Endothelial cell of umbilical vein (primary cell): ENCODE results near the gene CHSY1. TPM values are rescaled to one million over a fixed set of nuclear protein-coding genes. Genes with fewer than 3 reads are reported as not detected.

Experiments used
- BruUV-seq: library from RNA; stranded (reverse); fragments of 400-500 nt; replicated peaks from 2 replicates; lab custom pipeline; 2021; lab: Mats Ljungman, UMichigan
- CTCF ChIA-PET: fragments of 300-600, 350-600 bp; sonication (Branson Sonifier 250); formaldehyde crosslinking; loops from one replicate; lab custom pipeline; 2021; ENCODE audit warnings: antibody characterized with exemption, inconsistent platforms; lab: Charles Lee
- POLR2A ChIA-PET: fragments of 300-600, 350-600 bp; sonication (Branson Sonifier 250); formaldehyde crosslinking; loops from one replicate; lab custom pipeline; 2021; ENCODE audit warnings: antibody characterized with exemption, inconsistent platforms; lab: Charles Lee
- DNase-seq: peaks from one replicate; pipeline ENCODE4 v3.0.0-alpha.2; 2011; ENCODE audit warnings: low read depth, low spot score
- FAIRE-seq: peaks from 2 replicates; lab custom pipeline; 2011; peaks lifted over from hg19 to GRCh38; lab: Jason Lieb, UNC
- H2AFZ ChIP-seq: 2 replicates; pipeline ENCODE4 v1.6.0; 2012; ENCODE audit warnings: low read depth, low read length, control low read depth, inconsistent platforms
- H3K27ac ChIP-seq: 2 replicates; pipeline ENCODE4 v1.5.1; 2011; ENCODE audit warnings: low read depth, mild to moderate bottlenecking, control low read depth, low read length, moderate library complexity; ENCODE audit not compliant: insufficient read depth
- H3K27me3 ChIP-seq, 2 experiments: 2 replicates each; pipeline versions ENCODE4 v1.6.0 to v1.6.1; 2011; ENCODE audit warnings: low read length in 2 of 2, mixed read lengths in 1 of 2; ENCODE audit not compliant: control insufficient read depth in 2 of 2, insufficient read depth in 2 of 2
- H3K36me3 ChIP-seq, 2 experiments: 2 replicates in 1 of 2; 3 replicates in 1 of 2; pipeline ENCODE4 v1.5.1; 2011; ENCODE audit warnings: low read length in 2 of 2, mild to moderate bottlenecking in 1 of 2, moderate library complexity in 1 of 2; ENCODE audit not compliant: control insufficient read depth in 2 of 2, insufficient read depth in 2 of 2; ENCODE audit errors: extremely low read depth in 1 of 2
- H3K4me1 ChIP-seq: 3 replicates; pipeline ENCODE4 v1.5.1; 2011; ENCODE audit warnings: mild to moderate bottlenecking, low read length; ENCODE audit not compliant: control insufficient read depth, insufficient read depth; ENCODE audit errors: extremely low read depth
- H3K4me2 ChIP-seq: 2 replicates; pipeline ENCODE4 v1.6.1; 2011; ENCODE audit warnings: low read length, control low read depth, mixed read lengths; ENCODE audit not compliant: insufficient read depth
- H3K4me3 ChIP-seq, 3 experiments: fragments of 200-600 bp in 1 of 3; sonication (generic), shearing (Covaris generic) in 1 of 3; replicated peaks in 1 of 3; 2 replicates each; pipeline ENCODE4 v1.5.1; 2011 to 2016; ENCODE audit warnings: control low read depth in 3 of 3, low read length in 3 of 3, mild to moderate bottlenecking in 2 of 3, inconsistent platforms in 1 of 3, low read depth in 1 of 3, moderate library complexity in 1 of 3; ENCODE audit not compliant: insufficient read depth in 1 of 3
- H3K79me2 ChIP-seq: 2 replicates; pipeline ENCODE4 v1.6.0; 2012; ENCODE audit warnings: low read length, inconsistent platforms; ENCODE audit not compliant: control insufficient read depth, insufficient read depth
- H3K9ac ChIP-seq: replicated peaks from 2 replicates; pipeline ENCODE3; 2011; ENCODE audit warnings: low read length, control low read depth; ENCODE audit not compliant: insufficient read depth; ENCODE audit errors: extremely low read depth
- H3K9me1 ChIP-seq: replicated peaks from 3 replicates; pipeline ENCODE4 v1.6.0; 2011; ENCODE audit warnings: mild to moderate bottlenecking, low read length; ENCODE audit not compliant: control insufficient read depth, insufficient read depth; ENCODE audit errors: extremely low read depth
- H3K9me3 ChIP-seq: replicated peaks from 2 replicates; pipeline ENCODE4 v1.5.1; 2012; ENCODE audit warnings: low read length, inconsistent platforms; ENCODE audit not compliant: control insufficient read depth, insufficient read depth
- H4K20me1 ChIP-seq: replicated peaks from 2 replicates; pipeline ENCODE3; 2011; ENCODE audit warnings: mild to moderate bottlenecking, low read length; ENCODE audit not compliant: control insufficient read depth, insufficient read depth; ENCODE audit errors: extremely low read depth
- EZH2 ChIP-seq: IDR thresholded peaks from 2 replicates; pipeline ENCODE4 v1.6.1; 2012; ENCODE audit warnings: borderline replicate concordance, low read depth, mild to moderate bottlenecking, moderate library complexity, low read length, inconsistent platforms; ENCODE audit not compliant: severe bottlenecking
- FOS ChIP-seq: IDR thresholded peaks from 2 replicates; pipeline ENCODE4 v1.6.1; 2011; ENCODE audit warnings: mild to moderate bottlenecking, low read length, moderate library complexity, borderline replicate concordance; ENCODE audit not compliant: insufficient read depth
- GATA2 ChIP-seq: IDR thresholded peaks from 2 replicates; pipeline ENCODE4 v1.7.0; 2011; ENCODE audit warnings: low read depth, mild to moderate bottlenecking, moderate library complexity, mixed read lengths, low read length; ENCODE audit not compliant: insufficient read length, insufficient read depth
- JUN ChIP-seq: IDR thresholded peaks from 2 replicates; pipeline ENCODE4 v1.6.1; 2011; ENCODE audit warnings: borderline replicate concordance, low read depth; ENCODE audit not compliant: insufficient read length, insufficient read depth
- MAX ChIP-seq: IDR thresholded peaks from 2 replicates; pipeline ENCODE4 v1.6.1; 2011; ENCODE audit not compliant: insufficient read depth, insufficient read length
- MYC ChIP-seq: IDR thresholded peaks from one replicate; pipeline ENCODE4 v1.6.1; 2011; ENCODE audit warnings: mild to moderate bottlenecking, low read depth, low read length
- POLR2A ChIP-seq: IDR thresholded peaks from 2 replicates; pipeline ENCODE4 v1.6.1; 2012; ENCODE audit warnings: low read depth, mild to moderate bottlenecking, control low read depth, low read length
- POLR2AphosphoS5 ChIP-seq: IDR thresholded peaks from 2 replicates; pipeline ENCODE4 v1.6.1; 2012; ENCODE audit warnings: low read depth, mild to moderate bottlenecking, control low read depth, low read length, moderate library complexity; ENCODE audit not compliant: insufficient read depth
- dilution Hi-C: fragments of 300-500 bp; cut with MboI; formaldehyde crosslinking; loops from one replicate; pipeline ENCODE4 v1.15.0; 2019; ENCODE audit warnings: low sequenced_read_pairs; ENCODE audit not compliant: extremely low pct_ligation_motif_present
- intact Hi-C: fragments of 100-400 bp; cut with micrococcal nuclease; formaldehyde crosslinking; loops from one replicate; pipeline ENCODE4 v1.10.0; 2022
- polyA plus RNA-seq, 4 experiments: library from polyadenylated mRNA; depleted of rRNA in 3 of 4; stranded (reverse) in 3 of 4; unstranded in 1 of 4; fragments of >200 nt; gene quantifications; 2 replicates each; pipeline versions ENCODE4 v1.2.1 to v1.2.3, GENCODE V29; 2011 to 2012; ENCODE audit warnings: missing spikeins in 1 of 4
- total RNA-seq: library from RNA; stranded (reverse); gene quantifications from 2 replicates; pipeline ENCODE4 v1.2.3, GENCODE V29; 2021
- TF ChIP-seq, protein P1 (sequence below), 2 donors: IDR thresholded peaks; 1 replicate in 1 of 2; 2 replicates in 1 of 2; pipeline ENCODE4 v1.5.1; 2011; ENCODE audit warnings: low read length in 2 of 2, mild to moderate bottlenecking in 2 of 2, moderate library complexity in 2 of 2, control low read depth in 1 of 2, inconsistent platforms in 1 of 2, low read depth in 1 of 2; ENCODE audit not compliant: insufficient read depth in 1 of 2; ENCODE audit errors: extremely low read depth in 1 of 2

The CHSY1 gene
- total and polyA plus RNA-seq, 2 donors (not counting 3 experiments of a cell fraction or from before 2014, with no cell fraction given): 23.7 to 50.8 TPM

GRCh38 chr15:101189409-101190091, 62.3 kb downstream of the CHSY1 start:
- Histone ChIP-seq H3K4me2 (peak overlapping the region; percentile 86), H3K9ac (peak overlapping the region; percentile 81), H3K9me3 (no peaks in the 10 kb centered on the region), H4K20me1 (peaks cover 4% of the 10 kb centered on the region), H3K27me3 (no peaks in the 10 kb centered on the region), H3K36me3 (no peaks in the 10 kb centered on the region), H3K79me2 (peaks cover 87% of the 10 kb centered on the region), H3K27ac (peak overlapping the region; percentile 87), H3K9me1 (no peaks in the 10 kb centered on the region), H3K4me3 (no peak overlapping the region), H2AFZ (no peak overlapping the region), H3K4me1 (peaks cover 33% of the 10 kb centered on the region)
- CTCF ChIA-PET: interaction anchor here (0.6 to 1.7 kb wide), 5 partner anchors 12 to 68 kb away, joined by 3 to 6 read pairs (median 5); partner anchors contain the start of gene CHSY1
- intact Hi-C loops (loop anchor here (10.0 kb wide), 1 partner anchor 285 kb away; no protein-coding TSS in a partner anchor), dilution Hi-C loops (no loop called here)
- FAIRE-seq: no peak
- POLR2A ChIA-PET: no interaction called here
- TF ChIP-seq MAX (no peak), JUN (no peak), POLR2AphosphoS5 (no peak), EZH2 (no peak), GATA2 (no peak), POLR2A (no peak), FOS (no peak), MYC (no peak)
- TF ChIP-seq, protein P1, sequence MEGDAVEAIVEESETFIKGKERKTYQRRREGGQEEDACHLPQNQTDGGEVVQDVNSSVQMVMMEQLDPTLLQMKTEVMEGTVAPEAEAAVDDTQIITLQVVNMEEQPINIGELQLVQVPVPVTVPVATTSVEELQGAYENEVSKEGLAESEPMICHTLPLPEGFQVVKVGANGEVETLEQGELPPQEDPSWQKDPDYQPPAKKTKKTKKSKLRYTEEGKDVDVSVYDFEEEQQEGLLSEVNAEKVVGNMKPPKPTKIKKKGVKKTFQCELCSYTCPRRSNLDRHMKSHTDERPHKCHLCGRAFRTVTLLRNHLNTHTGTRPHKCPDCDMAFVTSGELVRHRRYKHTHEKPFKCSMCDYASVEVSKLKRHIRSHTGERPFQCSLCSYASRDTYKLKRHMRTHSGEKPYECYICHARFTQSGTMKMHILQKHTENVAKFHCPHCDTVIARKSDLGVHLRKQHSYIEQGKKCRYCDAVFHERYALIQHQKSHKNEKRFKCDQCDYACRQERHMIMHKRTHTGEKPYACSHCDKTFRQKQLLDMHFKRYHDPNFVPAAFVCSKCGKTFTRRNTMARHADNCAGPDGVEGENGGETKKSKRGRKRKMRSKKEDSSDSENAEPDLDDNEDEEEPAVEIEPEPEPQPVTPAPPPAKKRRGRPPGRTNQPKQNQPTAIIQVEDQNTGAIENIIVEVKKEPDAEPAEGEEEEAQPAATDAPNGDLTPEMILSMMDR (IDR thresholded peaks at IDR 0.05; ENCODE audit: extremely low read depth in 1 of 2, insufficient read depth in 1 of 2, low read depth in 1 of 2, low read length in 2 of 2): no peak
- no peak for DNase-seq
- BruUV-seq: no TSS peak
